WTC11 (cell line): ENCODE measurements around the gene KLHDC4. TPM values are rescaled to one million over a fixed set of nuclear protein-coding genes. Genes with fewer than 3 reads are reported as not detected.

ENCODE experiments used
- ATAC-seq: fragments of 200-7000 bp; cut with Tn5 transposase; 2 replicates; pipeline ENCODE4 v1.10.0; 2021; ENCODE audit warnings: mild to moderate bottlenecking, moderate library complexity
- CTCF ChIA-PET: fragments of 300-600 bp; sonication (Branson Sonifier 250); formaldehyde crosslinking; loops from one replicate; lab custom pipeline; 2021; ENCODE audit warnings: antibody characterized with exemption; lab: Charles Lee
- POLR2A ChIA-PET: fragments of 350-600 bp; sonication (Branson Sonifier 250); formaldehyde crosslinking; loops from one replicate; lab custom pipeline; 2021; ENCODE audit warnings: antibody characterized with exemption; lab: Charles Lee
- DNase-seq: peaks from one replicate; pipeline ENCODE4 v3.0.0; 2021; ENCODE audit warnings: low spot score
- H3K27ac Mint-ChIP-seq: 2 replicates; pipeline ENCODE4 v1.8.0; 2021; ENCODE audit warnings: mixed read lengths
- H3K27me3 Mint-ChIP-seq: 2 replicates; pipeline ENCODE4 v1.8.0; 2021; ENCODE audit warnings: low read depth, mild to moderate bottlenecking, moderate library complexity, mixed read lengths
- H3K36me3 Mint-ChIP-seq: 2 replicates; pipeline ENCODE4 v1.8.0; 2021; ENCODE audit warnings: mixed read lengths
- H3K4me1 Mint-ChIP-seq: 2 replicates; pipeline ENCODE4 v1.8.0; 2022; ENCODE audit warnings: mixed read lengths
- H3K4me3 Mint-ChIP-seq: 2 replicates; pipeline ENCODE4 v1.8.0; 2021; ENCODE audit warnings: mild to moderate bottlenecking, moderate library complexity, mixed read lengths
- H3K9me3 Mint-ChIP-seq: 2 replicates; pipeline ENCODE4 v1.8.0; 2021; ENCODE audit warnings: mixed read lengths
- JUN ChIP-seq: sonication (generic); formaldehyde crosslinking; IDR thresholded peaks from 2 replicates; pipeline ENCODE4 v1.8.0; 2023; ENCODE audit warnings: mild to moderate bottlenecking, missing genetic modification reagents
- SP1 ChIP-seq: sonication (generic); formaldehyde crosslinking; conservative IDR thresholded peaks from 2 replicates; pipeline ENCODE4 v1.8.1; 2022; ENCODE audit warnings: missing genetic modification reagents
- STAT6 ChIP-seq: sonication (generic); formaldehyde crosslinking; conservative IDR thresholded peaks from 2 replicates; pipeline ENCODE4 v1.8.1; 2023; ENCODE audit warnings: mild to moderate bottlenecking, low read depth, missing genetic modification reagents, moderate library complexity
- TEAD1 ChIP-seq: sonication (generic); formaldehyde crosslinking; IDR thresholded peaks from 2 replicates; pipeline ENCODE4 v1.8.0; 2022; ENCODE audit warnings: mild to moderate bottlenecking, missing genetic modification reagents
- ZNF512 ChIP-seq: sonication (generic); formaldehyde crosslinking; IDR thresholded peaks from 2 replicates; pipeline ENCODE4 v1.8.1; 2022; ENCODE audit warnings: missing genetic modification reagents, borderline replicate concordance
- ZNF671 ChIP-seq: fragments of 250-450 bp; sonication (Bioruptor Pico); IDR thresholded peaks from 2 replicates; pipeline ENCODE4 v1.8.0; 2021; ENCODE audit warnings: mild to moderate bottlenecking
- total RNA-seq: library from RNA; stranded (reverse); gene quantifications from 3 replicates; pipeline ENCODE4 v1.2.3, GENCODE V29; 2021
- TF ChIP-seq, protein P1 (sequence below): sonication (generic); formaldehyde crosslinking; IDR thresholded peaks from 2 replicates; pipeline ENCODE4 v1.8.1; 2023; ENCODE audit warnings: mild to moderate bottlenecking, missing genetic modification reagents, borderline replicate concordance
- TF ChIP-seq, protein P2 (sequence below): fragments of 250-450 bp; sonication (Bioruptor Pico); IDR thresholded peaks from 2 replicates; pipeline ENCODE4 v1.8.0; 2021; ENCODE audit warnings: mild to moderate bottlenecking
- TF ChIP-seq, protein P3 (sequence below): sonication (generic); formaldehyde crosslinking; IDR thresholded peaks from 2 replicates; pipeline ENCODE4 v1.8.1; 2023; ENCODE audit warnings: mild to moderate bottlenecking, missing genetic modification reagents

KLHDC4 gene
- total RNA-seq, 1 experiment from 2014 or later, result 63.6 TPM

GRCh38 chr16:87723226-87723623 lies 42.6 kb downstream of the KLHDC4 start:
- peaks cover 50% of the 10 kb centered on the region for H3K36me3 Mint-ChIP-seq
- ATAC-seq (no peak), DNase-seq (no peak)

More at GRCh38 chr16:87723226-87723623, 42.6 kb downstream of the KLHDC4 start:
- Mint-ChIP-seq H3K4me3 (no peak overlapping the region), H3K9me3 (peaks cover 10% of the 10 kb centered on the region; the same call in 1 of the 2 replicates), H3K27me3 (no peaks in the 10 kb centered on the region), H3K27ac (peak overlapping the region; percentile 3; the same call in 1 of the 2 replicates), H3K4me1 (0 out of 2 replicates have a peak, but pooled peaks cover 3% of the 10 kb centered on the region)
- TF ChIP-seq, protein P1, sequence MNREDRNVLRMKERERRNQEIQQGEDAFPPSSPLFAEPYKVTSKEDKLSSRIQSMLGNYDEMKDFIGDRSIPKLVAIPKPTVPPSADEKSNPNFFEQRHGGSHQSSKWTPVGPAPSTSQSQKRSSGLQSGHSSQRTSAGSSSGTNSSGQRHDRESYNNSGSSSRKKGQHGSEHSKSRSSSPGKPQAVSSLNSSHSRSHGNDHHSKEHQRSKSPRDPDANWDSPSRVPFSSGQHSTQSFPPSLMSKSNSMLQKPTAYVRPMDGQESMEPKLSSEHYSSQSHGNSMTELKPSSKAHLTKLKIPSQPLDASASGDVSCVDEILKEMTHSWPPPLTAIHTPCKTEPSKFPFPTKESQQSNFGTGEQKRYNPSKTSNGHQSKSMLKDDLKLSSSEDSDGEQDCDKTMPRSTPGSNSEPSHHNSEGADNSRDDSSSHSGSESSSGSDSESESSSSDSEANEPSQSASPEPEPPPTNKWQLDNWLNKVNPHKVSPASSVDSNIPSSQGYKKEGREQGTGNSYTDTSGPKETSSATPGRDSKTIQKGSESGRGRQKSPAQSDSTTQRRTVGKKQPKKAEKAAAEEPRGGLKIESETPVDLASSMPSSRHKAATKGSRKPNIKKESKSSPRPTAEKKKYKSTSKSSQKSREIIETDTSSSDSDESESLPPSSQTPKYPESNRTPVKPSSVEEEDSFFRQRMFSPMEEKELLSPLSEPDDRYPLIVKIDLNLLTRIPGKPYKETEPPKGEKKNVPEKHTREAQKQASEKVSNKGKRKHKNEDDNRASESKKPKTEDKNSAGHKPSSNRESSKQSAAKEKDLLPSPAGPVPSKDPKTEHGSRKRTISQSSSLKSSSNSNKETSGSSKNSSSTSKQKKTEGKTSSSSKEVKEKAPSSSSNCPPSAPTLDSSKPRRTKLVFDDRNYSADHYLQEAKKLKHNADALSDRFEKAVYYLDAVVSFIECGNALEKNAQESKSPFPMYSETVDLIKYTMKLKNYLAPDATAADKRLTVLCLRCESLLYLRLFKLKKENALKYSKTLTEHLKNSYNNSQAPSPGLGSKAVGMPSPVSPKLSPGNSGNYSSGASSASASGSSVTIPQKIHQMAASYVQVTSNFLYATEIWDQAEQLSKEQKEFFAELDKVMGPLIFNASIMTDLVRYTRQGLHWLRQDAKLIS (CRISPR knock-in tag), result no peak
- TF ChIP-seq SP1 (CRISPR knock-in tag), result no peak
- TF ChIP-seq, protein P2, sequence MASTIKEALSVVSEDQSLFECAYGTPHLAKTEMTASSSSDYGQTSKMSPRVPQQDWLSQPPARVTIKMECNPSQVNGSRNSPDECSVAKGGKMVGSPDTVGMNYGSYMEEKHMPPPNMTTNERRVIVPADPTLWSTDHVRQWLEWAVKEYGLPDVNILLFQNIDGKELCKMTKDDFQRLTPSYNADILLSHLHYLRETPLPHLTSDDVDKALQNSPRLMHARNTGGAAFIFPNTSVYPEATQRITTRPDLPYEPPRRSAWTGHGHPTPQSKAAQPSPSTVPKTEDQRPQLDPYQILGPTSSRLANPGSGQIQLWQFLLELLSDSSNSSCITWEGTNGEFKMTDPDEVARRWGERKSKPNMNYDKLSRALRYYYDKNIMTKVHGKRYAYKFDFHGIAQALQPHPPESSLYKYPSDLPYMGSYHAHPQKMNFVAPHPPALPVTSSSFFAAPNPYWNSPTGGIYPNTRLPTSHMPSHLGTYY (CRISPR knock-in tag), result no peak
- TF ChIP-seq STAT6 (CRISPR knock-in tag), result no peak
- TF ChIP-seq, protein P3, sequence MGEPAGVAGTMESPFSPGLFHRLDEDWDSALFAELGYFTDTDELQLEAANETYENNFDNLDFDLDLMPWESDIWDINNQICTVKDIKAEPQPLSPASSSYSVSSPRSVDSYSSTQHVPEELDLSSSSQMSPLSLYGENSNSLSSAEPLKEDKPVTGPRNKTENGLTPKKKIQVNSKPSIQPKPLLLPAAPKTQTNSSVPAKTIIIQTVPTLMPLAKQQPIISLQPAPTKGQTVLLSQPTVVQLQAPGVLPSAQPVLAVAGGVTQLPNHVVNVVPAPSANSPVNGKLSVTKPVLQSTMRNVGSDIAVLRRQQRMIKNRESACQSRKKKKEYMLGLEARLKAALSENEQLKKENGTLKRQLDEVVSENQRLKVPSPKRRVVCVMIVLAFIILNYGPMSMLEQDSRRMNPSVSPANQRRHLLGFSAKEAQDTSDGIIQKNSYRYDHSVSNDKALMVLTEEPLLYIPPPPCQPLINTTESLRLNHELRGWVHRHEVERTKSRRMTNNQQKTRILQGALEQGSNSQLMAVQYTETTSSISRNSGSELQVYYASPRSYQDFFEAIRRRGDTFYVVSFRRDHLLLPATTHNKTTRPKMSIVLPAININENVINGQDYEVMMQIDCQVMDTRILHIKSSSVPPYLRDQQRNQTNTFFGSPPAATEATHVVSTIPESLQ (CRISPR knock-in tag), result no peak
- TF ChIP-seq ZNF512 (CRISPR knock-in tag), result no peak
- no peak for TF ChIP-seq ZNF671 (CRISPR knock-in tag)
- no peak for TF ChIP-seq JUN (CRISPR knock-in tag)
- no peak for TF ChIP-seq TEAD1 (CRISPR knock-in tag)
- ChIA-PET CTCF (no interaction called here), POLR2A (no interaction called here)
